H9 (cell line): Measurements from ENCODE around the gene HS6ST2. TPM values are rescaled to one million over a fixed set of nuclear protein-coding genes. Genes with fewer than 3 reads are reported as not detected.

Source experiments
- DNase-seq: peaks from one replicate; pipeline ENCODE4 v3.0.0-alpha.2; 2017
- H2AFZ ChIP-seq: one replicate; pipeline ENCODE4 v1.6.1; 2013; ENCODE audit warnings: mild to moderate bottlenecking, low read length, control low read depth, moderate library complexity
- H2AK5ac ChIP-seq: 2 replicates; pipeline ENCODE4 v1.6.1; 2013; ENCODE audit warnings: low read length, control low read depth, mixed read lengths; ENCODE audit not compliant: insufficient read length
- H2BK120ac ChIP-seq: one replicate; pipeline ENCODE4 v1.6.1; 2013; ENCODE audit warnings: low read depth, mild to moderate bottlenecking, low read length, control low read depth, inconsistent platforms; ENCODE audit not compliant: poor library complexity, severe bottlenecking
- H2BK12ac ChIP-seq: 2 replicates; pipeline ENCODE4 v1.6.1; 2013; ENCODE audit warnings: low read length, control low read depth, mixed read lengths, low read depth; ENCODE audit not compliant: insufficient read length
- H2BK15ac ChIP-seq: 2 replicates; pipeline ENCODE4 v1.6.1; 2013; ENCODE audit warnings: low read depth, low read length, control low read depth
- H2BK20ac ChIP-seq: one replicate; pipeline ENCODE4 v1.6.1; 2013; ENCODE audit warnings: low read depth, mild to moderate bottlenecking, low read length, control low read depth, inconsistent platforms; ENCODE audit not compliant: poor library complexity, severe bottlenecking
- H2BK5ac ChIP-seq: 2 replicates; pipeline ENCODE4 v1.6.1; 2013; ENCODE audit warnings: low read length, control low read depth, mixed read lengths; ENCODE audit not compliant: insufficient read length
- H3K14ac ChIP-seq: 2 replicates; pipeline ENCODE4 v1.6.1; 2013; ENCODE audit warnings: low read length, control low read depth; ENCODE audit not compliant: insufficient read depth
- H3K18ac ChIP-seq: 2 replicates; pipeline ENCODE4 v1.6.1; 2013; ENCODE audit warnings: low read depth, mild to moderate bottlenecking, mixed read lengths, low read length, control low read depth; ENCODE audit not compliant: insufficient read length
- H3K23ac ChIP-seq: 2 replicates; pipeline ENCODE4 v1.6.1; 2013; ENCODE audit warnings: low read length, control low read depth, mixed read lengths, low read depth; ENCODE audit not compliant: insufficient read length
- H3K23me2 ChIP-seq: 2 replicates; pipeline ENCODE4 v1.6.1; 2013; ENCODE audit warnings: low read depth, mild to moderate bottlenecking, mixed read lengths, low read length, control low read depth; ENCODE audit not compliant: insufficient read length, poor library complexity, severe bottlenecking
- H3K27ac ChIP-seq: 2 replicates; pipeline ENCODE4 v1.5.1; 2013; ENCODE audit warnings: low read length, control low read depth, mixed read lengths, low read depth; ENCODE audit not compliant: insufficient read length
- H3K27me3 ChIP-seq: 2 replicates; pipeline ENCODE4 v1.6.1; 2013; ENCODE audit warnings: low read length, control low read depth, inconsistent platforms; ENCODE audit not compliant: insufficient read depth
- H3K4ac ChIP-seq: 2 replicates; pipeline ENCODE4 v1.6.1; 2013; ENCODE audit warnings: low read depth, mild to moderate bottlenecking, control low read depth, inconsistent platforms, low read length, moderate library complexity
- H3K4me1 ChIP-seq: 2 replicates; pipeline ENCODE4 v1.6.1; 2013; ENCODE audit warnings: low read length, control low read depth, inconsistent platforms; ENCODE audit not compliant: insufficient read depth
- H3K4me2 ChIP-seq: 2 replicates; pipeline ENCODE4 v1.6.1; 2013; ENCODE audit warnings: low read length, control low read depth, mixed read lengths; ENCODE audit not compliant: insufficient read length, insufficient read depth
- H3K56ac ChIP-seq: 2 replicates; pipeline ENCODE4 v1.6.1; 2013; ENCODE audit warnings: low read depth, mild to moderate bottlenecking, mixed read lengths, low read length, control low read depth; ENCODE audit not compliant: insufficient read length
- H3K79me1 ChIP-seq: 2 replicates; pipeline ENCODE4 v1.6.1; 2013; ENCODE audit warnings: low read depth, mild to moderate bottlenecking, moderate library complexity, low read length, control low read depth, inconsistent platforms; ENCODE audit not compliant: insufficient read depth, poor library complexity, severe bottlenecking
- H3K79me2 ChIP-seq: 2 replicates; pipeline ENCODE4 v1.6.1; 2013; ENCODE audit warnings: low read length, control low read depth, inconsistent platforms; ENCODE audit not compliant: insufficient read depth
- H3K9ac ChIP-seq: 2 replicates; pipeline ENCODE4 v1.6.1; 2013; ENCODE audit warnings: low read length, control low read depth, mixed read lengths; ENCODE audit not compliant: insufficient read length; ENCODE audit errors: extremely low read depth
- H3K9me3 ChIP-seq: one replicate; pipeline ENCODE4 v1.6.1; 2013; ENCODE audit warnings: low read depth, low read length, inconsistent platforms; ENCODE audit not compliant: control insufficient read depth
- H3T11ph ChIP-seq: one replicate; pipeline ENCODE4 v1.6.1; 2013; ENCODE audit warnings: mild to moderate bottlenecking, low read length, control low read depth, inconsistent platforms
- H4K20me1 ChIP-seq: one replicate; pipeline ENCODE4 v1.6.1; 2013; ENCODE audit not compliant: control insufficient read depth, insufficient read length, insufficient read depth
- H4K5ac ChIP-seq: 2 replicates; pipeline ENCODE4 v1.6.1; 2013; ENCODE audit warnings: low read depth, mild to moderate bottlenecking, mixed read lengths, low read length, control low read depth; ENCODE audit not compliant: insufficient read length
- H4K8ac ChIP-seq: replicated peaks from 2 replicates; pipeline ENCODE4 v1.6.1; 2013; ENCODE audit warnings: low read length, control low read depth, mixed read lengths, low read depth; ENCODE audit not compliant: insufficient read length
- H4K91ac ChIP-seq: 2 replicates; pipeline ENCODE4 v1.6.1; 2013; ENCODE audit warnings: low read depth, mild to moderate bottlenecking, moderate library complexity, mixed read lengths, low read length, control low read depth; ENCODE audit not compliant: insufficient read length
- H3K27ac Mint-ChIP-seq, 3 experiments: 2 replicates in 2 of 3; 3 replicates in 1 of 3; pipeline ENCODE4 v1.8.0; 2020 to 2021; ENCODE audit warnings: mixed read lengths in 3 of 3, mild to moderate bottlenecking in 1 of 3, moderate library complexity in 1 of 3
- H3K27me3 Mint-ChIP-seq: 2 replicates; pipeline ENCODE4 v1.8.0; 2021; ENCODE audit warnings: low read depth, mild to moderate bottlenecking, moderate library complexity, mixed read lengths
- H3K36me3 Mint-ChIP-seq, 3 experiments: 2 replicates in 2 of 3; 3 replicates in 1 of 3; pipeline ENCODE4 v1.8.0; 2020 to 2021; ENCODE audit warnings: low read depth in 3 of 3, mixed read lengths in 3 of 3; ENCODE audit not compliant: insufficient read depth in 1 of 3
- H3K4me1 Mint-ChIP-seq, 2 experiments: 2 replicates each; pipeline ENCODE4 v1.8.0; 2020; ENCODE audit warnings: mixed read lengths in 2 of 2
- H3K4me3 Mint-ChIP-seq, 2 experiments: 2 replicates in 1 of 2; 3 replicates in 1 of 2; pipeline ENCODE4 v1.8.0; 2020 to 2021; ENCODE audit warnings: mild to moderate bottlenecking in 2 of 2, mixed read lengths in 2 of 2, moderate library complexity in 1 of 2
- H3K9me3 Mint-ChIP-seq, 2 experiments: 2 replicates in 1 of 2; 3 replicates in 1 of 2; pipeline ENCODE4 v1.8.0; 2020; ENCODE audit warnings: mild to moderate bottlenecking in 2 of 2, mixed read lengths in 2 of 2, moderate library complexity in 1 of 2
- WGBS: extraction: QIAGEN DNeasy Blood & Tissue Kit; methylation state at CpG from one replicate; pipeline ENCODE4 v1.1.7; 2013; ENCODE audit warnings: missing lambda C conversion rate, low lambda C conversion rate, mixed read lengths; ENCODE audit not compliant: insufficient read length; ENCODE audit errors: extremely low coverage; 5-methylcytosine and 5-hydroxymethylcytosine counted together
- total RNA-seq: library from RNA; stranded (reverse); gene quantifications from 2 replicates; pipeline ENCODE4 v1.2.1, GENCODE V29; 2021
- TF ChIP-seq, protein P1 (sequence below): fragments of 200-600 bp; sonication (generic); conservative IDR thresholded peaks from 3 replicates; pipeline ENCODE4 v1.8.0; 2021; ENCODE audit warnings: antibody characterized with exemption, mild to moderate bottlenecking

Gene HS6ST2
- total RNA-seq, 1 experiment from 2014 or later = 4.8 TPM

DNA sequence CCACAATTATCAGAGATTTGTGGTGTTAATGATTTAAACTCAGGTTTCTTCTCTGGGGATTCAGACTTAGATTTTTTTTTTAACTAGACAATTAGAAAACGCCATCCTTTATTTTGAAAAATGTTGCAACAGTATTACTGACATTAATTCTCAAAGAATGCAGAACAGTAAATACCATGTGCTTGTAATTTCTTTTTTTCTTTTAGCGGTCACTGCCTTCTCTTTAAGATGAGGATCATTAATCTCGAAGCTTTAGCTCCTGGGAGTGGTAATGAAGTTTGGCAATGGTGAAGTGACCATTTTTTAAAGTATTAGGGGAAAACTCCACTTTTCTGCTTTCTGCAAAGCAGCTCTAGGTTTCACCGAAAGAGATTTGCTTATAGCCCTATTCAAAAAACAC is 305.6 kb downstream of the HS6ST2 start:
- Histone ChIP-seq H4K5ac (no peak overlapping the region), H4K20me1 (no peaks in the 10 kb centered on the region), H2AK5ac (no peak overlapping the region), H3K27ac (no peak overlapping the region), H2AFZ (no peak overlapping the region), H3K79me2 (no peaks in the 10 kb centered on the region), H2BK12ac (no peak overlapping the region), H2BK15ac (no peak overlapping the region), H3K4me1 (peaks cover 10% of the 10 kb centered on the region; the same call in 1 of the 2 replicates), H3K9ac (no peak overlapping the region), H3T11ph (no peak overlapping the region), H4K91ac (no peak overlapping the region), H2BK120ac (no peak overlapping the region), H3K18ac (no peak overlapping the region), H3K4me2 (no peak overlapping the region), H2BK5ac (no peak overlapping the region), H3K56ac (no peak overlapping the region), H3K23me2 (no peaks in the 10 kb centered on the region), H3K14ac (no peak overlapping the region), H3K4ac (no peak overlapping the region), H3K27me3 (no peaks in the 10 kb centered on the region), H4K8ac (no peak overlapping the region), H3K23ac (no peak overlapping the region), H3K9me3 (no peaks in the 10 kb centered on the region), H2BK20ac (no peak overlapping the region), H3K79me1 (no peaks in the 10 kb centered on the region)
- no peak for DNase-seq
- Mint-ChIP-seq H3K9me3 (no peaks in the 10 kb centered on the region), H3K36me3 (no peaks in the 10 kb centered on the region), H3K4me1 (peaks cover 27 to 28% of the 10 kb centered on the region in 2 experiments), H3K27ac (no peak overlapping the region), H3K4me3 (no peak overlapping the region), H3K27me3 (peaks cover 28% of the 10 kb centered on the region)
- TF ChIP-seq, protein P1, sequence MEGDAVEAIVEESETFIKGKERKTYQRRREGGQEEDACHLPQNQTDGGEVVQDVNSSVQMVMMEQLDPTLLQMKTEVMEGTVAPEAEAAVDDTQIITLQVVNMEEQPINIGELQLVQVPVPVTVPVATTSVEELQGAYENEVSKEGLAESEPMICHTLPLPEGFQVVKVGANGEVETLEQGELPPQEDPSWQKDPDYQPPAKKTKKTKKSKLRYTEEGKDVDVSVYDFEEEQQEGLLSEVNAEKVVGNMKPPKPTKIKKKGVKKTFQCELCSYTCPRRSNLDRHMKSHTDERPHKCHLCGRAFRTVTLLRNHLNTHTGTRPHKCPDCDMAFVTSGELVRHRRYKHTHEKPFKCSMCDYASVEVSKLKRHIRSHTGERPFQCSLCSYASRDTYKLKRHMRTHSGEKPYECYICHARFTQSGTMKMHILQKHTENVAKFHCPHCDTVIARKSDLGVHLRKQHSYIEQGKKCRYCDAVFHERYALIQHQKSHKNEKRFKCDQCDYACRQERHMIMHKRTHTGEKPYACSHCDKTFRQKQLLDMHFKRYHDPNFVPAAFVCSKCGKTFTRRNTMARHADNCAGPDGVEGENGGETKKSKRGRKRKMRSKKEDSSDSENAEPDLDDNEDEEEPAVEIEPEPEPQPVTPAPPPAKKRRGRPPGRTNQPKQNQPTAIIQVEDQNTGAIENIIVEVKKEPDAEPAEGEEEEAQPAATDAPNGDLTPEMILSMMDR = no peak
- WGBS = no CpG with 5 or more reads among the region's 4 CpGs
